GM19372 (cell line): Measurements from ENCODE around the gene TMEM229A.
"Not testable (repeated sequence)": the region's sequence is repeated elsewhere in the genome, so short reads cannot be mapped to it uniquely, and the experiment has no call there.

ENCODE experiments used
- ATAC-seq: cut with Tn5 transposase; IDR thresholded peaks from one replicate; pipeline ENCODE4 v1.9.1; 2021; ENCODE audit warnings: mild to moderate bottlenecking, low read depth, moderate library complexity; ENCODE audit not compliant: unreplicated experiment

Gene TMEM229A

DNA sequence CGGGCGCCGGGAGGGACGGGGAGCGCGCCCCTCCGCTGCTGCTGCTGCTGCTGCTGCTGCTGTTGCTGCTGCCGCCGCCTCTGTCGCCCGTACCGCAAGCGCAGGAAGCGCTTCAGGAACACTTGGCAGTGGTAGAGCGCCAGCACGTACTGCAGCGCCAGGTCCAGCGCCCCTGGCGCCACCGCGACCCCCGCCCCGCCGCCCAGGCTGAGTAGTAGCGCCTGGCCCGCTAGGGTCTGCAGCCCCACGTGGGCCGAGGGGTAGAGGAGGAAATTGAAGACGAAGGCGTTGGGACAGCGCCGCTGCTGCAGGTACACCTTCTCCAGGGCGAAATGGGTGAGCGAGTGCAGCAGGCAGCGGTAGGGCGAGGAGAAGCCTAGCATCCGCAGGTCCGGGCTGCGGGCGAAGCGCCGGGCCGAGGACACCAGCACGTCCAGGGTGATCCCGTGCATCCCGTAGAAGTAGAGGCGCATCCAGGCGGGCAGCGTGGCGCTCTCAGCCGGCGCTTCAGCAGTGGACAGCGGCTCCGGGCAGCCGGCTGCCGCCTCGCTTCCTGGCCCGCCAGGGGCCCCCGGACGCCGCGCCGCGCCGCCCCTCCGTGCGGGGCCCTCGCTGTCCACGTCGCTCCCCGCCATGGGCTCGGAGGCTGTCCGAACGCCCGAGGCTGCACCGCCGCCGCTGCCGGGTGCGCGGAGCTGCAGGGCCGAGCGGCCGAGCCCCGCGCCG lies at the start of gene TMEM229A:
Gene TMEM229A, minus strand, starts transcription at position 699 of the 726 bp plus-strand sequence. Its CDS starts 64 bp downstream, at position 635.
- peak; percentile 44 for ATAC-seq

DNA sequence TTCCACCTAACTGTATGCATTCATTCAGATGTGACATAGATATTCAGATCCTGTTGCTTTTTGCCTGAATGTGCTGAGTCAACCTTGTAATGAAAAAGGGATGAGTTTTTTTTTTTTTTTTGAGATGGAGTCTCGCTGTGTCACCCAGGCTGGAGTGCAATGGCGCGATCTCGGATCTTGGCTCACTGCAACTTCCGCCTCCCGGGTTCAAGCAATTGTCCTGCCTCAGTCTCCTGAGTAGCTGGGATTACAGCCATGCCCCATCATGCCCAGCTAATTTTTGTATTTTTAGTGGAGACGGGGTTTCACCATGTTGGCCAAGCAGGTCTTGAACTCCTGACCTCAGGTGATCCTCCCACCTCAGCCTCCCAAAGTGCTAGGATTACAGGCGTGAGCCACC lies 49.4 kb upstream of the TMEM229A start:
- ATAC-seq: not testable (repeated sequence)

DNA sequence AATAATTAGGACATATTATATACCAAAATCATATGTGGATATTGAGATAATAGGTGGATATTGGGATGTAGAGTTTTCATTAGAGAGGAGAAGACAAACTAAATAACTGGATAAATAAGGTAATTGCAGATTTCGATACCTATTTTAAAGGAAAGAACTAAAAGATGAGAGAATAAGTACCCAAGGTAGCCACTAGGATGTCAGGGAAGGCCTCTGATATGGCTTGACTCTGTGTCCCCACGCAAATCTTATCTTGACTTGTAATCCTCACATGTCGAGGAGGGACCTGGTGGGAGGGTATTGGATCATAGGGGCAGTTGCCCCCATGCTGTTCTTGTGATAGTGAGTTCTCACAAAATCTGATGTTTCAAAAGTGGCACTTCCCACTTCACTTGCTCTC lies 44.7 kb upstream of the TMEM229A start:
- no peak for ATAC-seq

DNA sequence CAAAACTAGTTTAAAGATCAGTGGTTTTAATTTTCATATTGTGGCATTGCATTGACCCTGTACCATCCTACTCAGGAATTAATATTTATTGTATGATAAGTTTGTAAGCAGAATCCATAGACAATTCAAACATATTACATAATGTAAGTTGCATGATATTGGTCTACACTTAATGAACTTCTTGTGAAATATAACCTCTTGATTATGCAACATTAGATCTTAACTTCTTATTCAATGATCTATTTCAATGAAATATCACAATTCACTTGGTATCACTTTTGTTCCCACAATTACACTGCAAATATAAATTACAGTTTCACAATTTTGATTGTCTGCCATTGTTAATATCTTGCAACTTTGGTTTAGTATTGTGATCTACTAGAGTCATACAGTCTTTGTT lies 44.0 kb upstream of the TMEM229A start:
- ATAC-seq: no peak

DNA sequence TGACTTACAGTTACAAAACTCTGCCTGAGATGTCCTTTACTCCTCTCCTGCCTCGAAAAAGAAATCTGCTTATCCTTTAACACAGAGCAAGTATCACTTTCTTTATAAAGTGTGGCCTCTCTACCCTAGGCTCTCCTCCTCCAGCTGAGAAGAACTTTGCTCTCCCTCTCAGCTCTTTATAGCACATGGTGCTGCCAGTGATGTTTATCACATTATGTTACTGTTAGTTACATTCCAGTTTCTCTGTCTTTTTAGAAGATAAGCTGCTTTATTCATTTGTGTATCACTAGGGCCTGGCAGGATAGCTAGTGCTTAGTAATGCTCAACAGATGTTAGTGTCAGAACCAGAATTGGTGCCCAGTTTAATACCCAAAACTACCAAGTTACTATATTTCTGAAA lies 41.1 kb upstream of the TMEM229A start:
- ATAC-seq: no peak

DNA sequence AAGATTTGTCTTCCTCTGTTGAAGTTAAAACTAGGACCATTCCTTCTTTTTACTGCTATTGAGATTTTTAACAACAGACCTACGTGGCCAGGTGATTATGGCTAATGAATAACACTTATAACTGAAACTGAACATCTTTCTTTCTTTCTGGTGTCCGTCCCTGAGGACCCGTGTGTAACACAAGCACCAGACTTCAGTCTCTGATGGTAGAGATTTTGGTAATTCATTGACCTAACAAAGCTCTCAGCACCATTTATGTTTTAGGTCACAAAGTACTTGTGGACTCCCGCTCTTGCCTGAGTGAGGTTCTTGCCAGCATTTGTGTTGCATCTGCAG lies 40.4 kb upstream of the TMEM229A start:
- no peak for ATAC-seq

DNA sequence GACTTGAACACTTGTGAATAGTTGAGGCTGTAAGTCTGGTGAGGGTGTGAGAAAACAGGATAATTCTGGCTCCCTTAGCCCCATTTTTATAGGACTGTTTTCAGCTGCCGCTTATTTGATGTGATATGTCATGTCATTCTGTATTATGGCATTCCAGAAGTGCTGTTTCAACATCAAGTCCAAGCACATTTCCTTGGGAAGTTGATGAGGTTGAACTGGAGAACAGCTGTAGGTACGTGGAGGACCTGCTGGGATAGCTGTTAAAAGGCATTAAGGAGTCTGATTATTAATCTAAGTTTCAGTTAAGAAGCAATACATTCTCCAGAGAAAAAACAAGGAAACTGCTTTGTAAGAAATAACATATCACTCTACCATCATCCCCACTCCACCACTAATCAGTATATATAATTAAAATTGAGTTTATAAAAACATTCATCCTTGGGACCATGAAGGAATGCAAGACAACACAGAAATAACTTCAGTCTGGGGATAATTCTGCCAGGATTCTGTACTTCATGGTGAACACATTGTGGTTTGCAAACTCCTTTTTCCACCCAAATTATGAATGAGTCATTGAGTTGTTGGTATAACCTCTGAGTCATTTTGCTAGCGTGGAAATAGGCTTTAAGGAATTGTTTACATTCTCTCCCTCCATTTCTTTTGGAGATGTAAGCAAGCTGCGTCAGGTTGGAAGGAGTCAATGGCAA lies 39.9 kb upstream of the TMEM229A start:
- ATAC-seq: no peak

DNA sequence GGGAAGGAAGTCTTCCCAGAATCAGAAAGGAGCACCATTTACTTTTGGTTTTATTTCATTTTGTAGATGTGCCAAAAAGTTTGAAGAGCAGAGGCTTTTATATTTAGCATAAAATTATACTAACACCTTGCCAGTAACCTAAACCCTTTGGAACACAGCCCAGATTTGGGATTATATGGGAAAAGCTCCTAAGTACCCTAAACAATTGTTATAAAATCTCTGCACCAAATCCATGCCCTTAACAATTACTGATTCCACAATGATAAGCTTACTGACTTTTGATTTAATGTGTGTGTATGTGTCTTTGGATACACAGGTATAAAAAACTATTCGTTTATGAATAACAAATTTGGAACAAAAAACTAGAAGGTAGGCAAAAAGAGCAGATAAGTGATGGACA lies 39.0 kb upstream of the TMEM229A start:
- no peak for ATAC-seq

DNA sequence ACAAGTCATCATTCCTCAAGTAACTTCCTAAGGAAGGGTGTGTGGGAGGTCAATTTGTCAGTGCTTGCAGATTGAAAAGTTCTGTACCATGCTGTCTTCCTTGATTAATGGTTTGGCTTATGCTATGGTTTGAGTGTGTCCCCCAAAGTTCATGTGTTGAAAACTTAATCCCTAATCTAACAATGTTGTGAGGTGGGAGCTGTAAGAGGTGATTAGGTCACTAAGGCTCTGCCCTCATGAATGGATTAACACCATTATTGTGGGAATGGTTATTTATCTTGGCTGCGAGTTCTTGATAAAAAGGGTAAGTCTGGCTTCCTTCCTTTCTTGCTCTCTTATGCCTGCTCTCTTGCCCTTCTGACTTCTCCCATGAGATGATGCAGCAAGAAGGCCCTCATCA lies 29.3 kb upstream of the TMEM229A start:
- no peak for ATAC-seq

DNA sequence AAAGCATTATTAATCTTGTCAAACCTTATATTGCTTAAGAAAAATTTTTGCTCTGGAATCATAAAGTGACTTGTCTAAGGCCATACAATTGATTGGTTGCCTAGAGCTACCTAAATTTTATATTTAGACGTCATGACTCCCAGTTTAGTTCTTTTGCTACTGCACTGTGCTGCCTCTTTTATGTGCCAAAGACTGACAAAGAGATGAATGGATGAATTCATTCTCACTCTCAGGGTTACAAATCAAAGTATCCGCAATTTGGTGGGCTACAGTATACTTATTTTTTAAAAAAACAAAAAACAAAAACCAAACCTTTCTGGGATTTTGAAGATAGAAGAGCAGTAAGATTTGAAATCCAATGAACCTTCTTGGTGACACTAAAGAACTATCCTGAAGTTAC lies 27.7 kb upstream of the TMEM229A start:
- no peak for ATAC-seq

DNA sequence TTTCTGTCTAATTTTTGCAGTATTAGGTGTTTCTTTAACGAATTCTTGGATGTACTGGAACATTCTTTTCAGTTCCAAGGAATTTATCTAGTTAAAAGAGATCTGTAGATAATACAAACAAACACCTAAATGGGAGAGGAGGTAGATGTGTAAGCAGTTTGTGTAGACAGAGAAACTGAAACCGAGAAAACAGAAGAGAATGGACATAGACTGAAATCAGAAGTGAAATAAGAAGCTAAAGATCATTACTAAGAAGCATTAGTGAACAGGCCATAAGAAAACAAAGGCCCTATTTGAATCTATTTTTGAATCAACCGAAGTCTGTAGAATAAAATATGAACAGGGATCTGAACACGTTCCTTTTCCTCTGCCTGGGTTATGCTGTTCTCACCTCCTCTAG lies 26.5 kb upstream of the TMEM229A start:
- peak; percentile 99 for ATAC-seq

DNA sequence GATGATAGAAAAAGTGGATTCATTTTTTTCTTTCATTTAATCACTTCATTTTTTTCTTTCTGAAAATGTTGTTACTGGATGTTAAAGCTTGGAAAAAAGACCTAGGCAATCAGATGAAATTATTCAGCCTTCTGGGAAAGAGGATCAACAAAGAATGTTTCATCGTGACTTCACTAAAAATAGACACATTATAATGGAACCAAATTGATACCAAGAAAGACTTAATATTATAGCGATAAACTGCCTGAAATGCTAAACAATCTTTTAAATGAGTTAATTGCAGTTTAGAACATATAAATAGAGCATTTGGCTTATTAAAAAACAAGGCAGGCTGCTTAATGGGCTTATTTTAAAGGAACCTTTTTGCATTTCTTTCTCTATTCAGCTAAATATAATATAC lies 25.6 kb upstream of the TMEM229A start:
- ATAC-seq: no peak

DNA sequence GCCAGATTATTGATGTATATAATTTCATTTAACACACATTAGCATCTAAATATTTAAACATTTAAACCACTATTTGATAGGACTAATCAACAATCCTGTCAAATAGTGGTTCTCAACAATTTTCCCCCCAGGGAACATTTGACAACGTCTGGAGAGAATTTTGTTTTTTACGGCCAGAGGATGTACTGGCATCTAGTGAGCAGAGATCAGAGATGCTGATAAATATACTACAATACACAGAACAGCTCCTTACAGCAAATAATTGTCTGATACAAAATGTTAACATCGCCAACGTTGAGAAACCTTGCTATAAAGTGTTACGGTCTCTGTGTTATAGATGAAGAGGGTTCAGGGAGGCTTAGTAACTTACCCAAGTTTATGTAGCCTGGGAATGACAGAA lies 25.0 kb upstream of the TMEM229A start:
- no peak for ATAC-seq

DNA sequence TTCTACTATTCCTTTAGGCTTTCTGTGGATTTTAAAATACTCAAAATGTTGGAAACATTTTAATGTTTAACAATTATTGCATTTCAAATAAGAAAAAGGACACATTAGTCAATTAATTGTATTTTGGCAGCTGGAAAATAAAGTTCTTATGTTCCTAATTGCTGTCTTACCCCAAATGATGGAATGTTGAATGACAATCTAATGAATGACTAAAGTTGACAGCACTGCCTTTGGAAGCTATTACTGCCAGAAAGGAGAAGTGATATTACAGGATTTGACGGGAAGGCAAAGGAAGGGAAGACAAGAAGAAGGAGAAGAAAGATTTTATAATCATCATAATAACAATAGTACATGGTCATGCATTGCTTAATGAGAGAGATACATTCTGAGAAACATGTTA lies 23.4 kb upstream of the TMEM229A start:
- no peak for ATAC-seq

DNA sequence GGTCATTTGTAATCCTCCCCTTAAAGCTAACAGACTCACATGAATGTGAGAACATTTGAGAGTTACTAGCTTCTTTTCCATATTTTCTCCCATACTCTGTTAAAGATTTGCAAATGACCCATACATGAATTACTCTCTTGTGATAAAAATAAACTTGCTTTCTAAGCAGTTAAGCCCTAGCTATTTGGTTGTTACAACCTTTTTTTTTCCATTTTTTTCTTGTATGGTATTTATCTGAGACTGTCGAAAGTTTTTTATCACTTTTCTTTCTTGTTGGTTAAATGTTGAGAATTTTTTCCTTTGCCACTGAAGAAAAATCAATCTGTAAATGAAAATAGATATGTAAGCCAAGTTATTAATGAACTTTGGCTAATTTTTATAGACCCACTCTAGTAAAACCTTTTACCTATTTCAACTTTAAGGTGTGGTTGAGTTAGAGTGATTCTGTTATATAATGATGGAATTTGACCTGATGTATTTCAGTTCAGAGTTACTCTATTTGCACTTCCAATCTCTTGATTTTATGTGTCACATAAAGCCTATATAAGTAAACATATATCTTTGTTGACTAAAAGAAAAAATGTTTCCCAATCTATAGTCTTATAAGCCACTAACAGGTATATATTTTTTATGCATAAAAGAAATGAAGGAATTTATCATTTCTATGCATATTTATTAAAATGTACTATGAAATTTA lies 19.0 kb upstream of the TMEM229A start:
- ATAC-seq: no peak

DNA sequence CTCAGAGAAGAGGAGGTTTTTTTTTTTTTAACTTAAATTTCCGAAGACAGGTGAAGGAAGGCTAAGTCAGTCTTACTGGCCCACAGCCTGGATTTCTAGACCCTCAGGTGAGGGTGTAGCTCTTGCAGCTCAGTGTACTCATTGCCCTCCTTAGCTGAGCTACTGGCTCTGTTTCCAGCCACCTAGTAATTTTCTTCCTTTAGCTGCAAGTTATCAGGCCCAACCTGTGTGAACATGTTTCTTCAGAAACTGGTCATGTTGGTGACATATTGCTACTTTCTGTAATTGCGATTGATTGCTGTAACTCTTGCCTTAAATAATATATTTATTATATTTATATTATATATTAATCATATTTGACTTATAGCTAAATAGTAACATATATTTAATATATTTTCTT lies 10.0 kb upstream of the TMEM229A start:
- ATAC-seq: no peak

DNA sequence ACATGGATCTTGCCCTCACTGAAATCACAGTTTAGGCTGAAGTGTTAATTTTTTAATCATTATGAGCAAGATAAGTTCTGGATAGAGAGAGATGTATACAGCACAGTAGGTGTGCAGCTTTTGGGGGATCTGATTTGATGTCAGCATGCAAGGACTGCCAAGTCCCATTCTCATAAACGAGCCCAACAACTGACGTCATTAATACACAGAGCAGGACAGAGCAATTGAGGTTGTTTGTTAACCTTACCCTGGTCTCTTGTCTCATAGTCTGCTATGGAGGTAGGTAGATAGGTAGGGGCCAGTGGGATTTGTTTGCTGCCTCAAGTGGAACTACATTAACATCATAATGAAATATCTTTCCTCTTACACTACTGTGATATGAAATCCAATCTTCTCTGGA lies 8.6 kb upstream of the TMEM229A start:
- no peak for ATAC-seq

DNA sequence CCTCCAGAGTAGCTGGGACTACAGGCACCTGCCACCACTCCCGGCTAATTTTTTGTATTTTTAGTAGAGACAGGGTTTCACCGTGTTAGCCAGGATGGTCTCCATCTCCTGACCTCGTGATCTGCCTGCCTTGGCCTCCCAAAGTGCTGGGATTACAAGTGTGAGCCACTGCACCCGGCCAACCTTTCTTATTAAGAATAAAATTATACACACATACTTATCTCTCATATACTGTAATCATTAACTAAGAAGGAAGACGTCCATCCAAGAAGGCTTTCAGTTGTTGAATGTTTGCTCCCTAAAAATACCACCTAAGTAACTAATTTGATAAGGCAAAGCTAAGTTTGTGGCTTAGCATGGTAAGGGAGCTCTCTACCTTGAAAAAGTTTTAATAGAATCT lies 5.0 kb upstream of the TMEM229A start:
- not testable (repeated sequence) for ATAC-seq

DNA sequence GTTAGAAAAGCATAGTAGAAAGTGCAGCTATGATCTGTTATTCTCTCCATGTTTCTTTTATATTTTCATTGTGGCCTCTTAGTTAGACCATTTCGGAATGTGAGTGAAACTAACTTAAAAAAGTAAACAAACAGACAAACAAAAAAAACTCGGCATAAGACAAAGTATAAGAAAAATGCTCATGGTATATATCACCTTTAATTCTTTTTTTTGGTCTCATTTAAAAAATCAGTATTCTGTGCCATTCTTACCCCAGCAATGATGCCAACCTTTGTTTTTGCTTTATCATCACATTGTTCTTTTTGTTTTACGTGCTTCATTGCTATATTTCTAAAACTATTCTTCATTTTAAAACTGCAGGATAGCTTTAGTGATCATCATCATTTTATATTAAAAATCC lies 2.8 kb upstream of the TMEM229A start:
- ATAC-seq: no peak

DNA sequence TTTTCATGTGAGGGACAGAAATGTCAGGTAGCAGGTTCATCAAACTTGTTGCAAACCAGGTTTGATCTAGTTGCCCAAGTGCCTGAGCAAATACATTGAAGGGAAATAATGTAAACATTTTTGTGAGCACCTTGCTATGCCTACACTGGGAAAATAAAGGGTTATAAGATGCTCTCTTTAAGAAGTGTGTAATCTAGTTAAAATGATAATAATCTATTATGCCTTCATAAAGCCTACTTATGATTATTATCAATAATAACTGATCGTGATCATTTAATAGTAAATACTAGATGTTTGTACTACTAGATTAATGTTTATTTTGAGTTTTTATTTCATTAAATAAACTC lies 1.9 kb upstream of the TMEM229A start:
- ATAC-seq: no peak

DNA sequence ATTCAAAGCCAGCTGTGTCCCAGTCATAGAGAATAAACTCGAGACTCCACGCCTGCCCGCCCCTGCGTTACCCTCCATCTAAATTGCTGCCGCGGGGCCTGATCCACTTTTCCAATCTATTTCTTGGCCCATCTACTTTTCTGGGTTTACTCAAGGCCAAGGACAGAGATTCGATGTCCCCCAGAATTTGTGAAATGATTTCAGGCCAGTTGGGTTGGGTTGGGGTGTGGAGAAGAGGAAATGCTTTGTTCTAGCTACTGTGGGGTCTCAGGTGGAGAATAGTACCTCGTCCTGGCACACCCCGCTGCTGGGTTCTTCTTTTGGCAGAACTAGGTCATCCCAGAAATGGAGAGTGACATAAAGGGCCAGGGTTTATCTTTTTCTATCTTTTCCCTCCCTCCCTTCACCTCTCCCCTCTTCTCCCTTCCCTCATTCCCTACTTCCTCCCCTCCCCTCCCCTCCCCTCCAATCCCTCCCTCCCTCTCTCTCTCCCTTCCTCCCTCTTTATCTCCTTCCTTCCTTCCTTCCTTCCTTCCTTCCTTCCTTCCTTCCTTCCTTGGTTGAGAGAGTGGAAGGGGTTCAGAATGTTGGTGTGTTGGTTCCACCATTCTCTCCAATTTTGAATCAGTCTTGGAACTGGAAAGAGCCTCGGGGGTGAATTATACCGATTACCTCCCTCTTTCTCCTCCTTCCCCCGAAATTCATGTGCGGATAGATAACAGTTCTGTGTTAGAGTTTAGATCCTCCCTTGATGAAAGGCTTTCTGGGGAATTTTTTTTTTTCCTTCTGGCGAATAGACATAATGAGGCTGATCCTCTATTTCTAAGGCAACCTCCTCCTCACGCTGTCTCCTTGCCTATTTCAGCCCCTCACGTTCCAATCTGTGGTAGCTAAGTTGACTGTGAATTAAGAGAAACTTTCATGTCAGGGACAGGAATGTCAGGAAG lies 1.2 kb upstream of the TMEM229A start:
- ATAC-seq: no peak
